ENCODE measurements around the gene CFAP157. TPM values are rescaled to one million over a fixed set of nuclear protein-coding genes. Genes with fewer than 3 reads are reported as not detected.

Gene CFAP157
- total RNA-seq, result not detected in 2 replicates

DNA sequence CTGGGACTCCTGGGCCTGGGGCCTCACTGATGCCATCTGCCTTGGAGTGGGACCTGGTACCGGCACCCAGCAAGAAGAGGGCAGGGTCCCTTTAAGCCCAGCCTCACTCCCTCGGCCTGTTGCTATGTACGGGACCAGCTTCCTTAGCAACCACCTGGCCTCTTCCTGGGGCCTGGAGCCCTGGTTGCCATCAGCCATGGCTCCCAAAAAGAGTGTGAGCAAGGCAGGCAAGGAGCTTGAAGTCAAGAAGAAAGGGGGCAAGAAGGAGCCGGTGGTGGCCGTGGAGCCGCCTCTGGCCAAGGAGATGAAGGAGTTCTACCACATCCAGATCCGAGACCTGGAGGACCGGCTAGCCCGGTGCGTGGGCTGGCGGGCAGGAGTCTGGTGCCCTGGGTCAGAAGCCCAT lies at the start of gene CFAP157:
Gene CFAP157, plus strand, starts transcription at position 153 of the 406 bp plus-strand sequence. Its CDS starts 44 bp downstream, at position 197.

DNA sequence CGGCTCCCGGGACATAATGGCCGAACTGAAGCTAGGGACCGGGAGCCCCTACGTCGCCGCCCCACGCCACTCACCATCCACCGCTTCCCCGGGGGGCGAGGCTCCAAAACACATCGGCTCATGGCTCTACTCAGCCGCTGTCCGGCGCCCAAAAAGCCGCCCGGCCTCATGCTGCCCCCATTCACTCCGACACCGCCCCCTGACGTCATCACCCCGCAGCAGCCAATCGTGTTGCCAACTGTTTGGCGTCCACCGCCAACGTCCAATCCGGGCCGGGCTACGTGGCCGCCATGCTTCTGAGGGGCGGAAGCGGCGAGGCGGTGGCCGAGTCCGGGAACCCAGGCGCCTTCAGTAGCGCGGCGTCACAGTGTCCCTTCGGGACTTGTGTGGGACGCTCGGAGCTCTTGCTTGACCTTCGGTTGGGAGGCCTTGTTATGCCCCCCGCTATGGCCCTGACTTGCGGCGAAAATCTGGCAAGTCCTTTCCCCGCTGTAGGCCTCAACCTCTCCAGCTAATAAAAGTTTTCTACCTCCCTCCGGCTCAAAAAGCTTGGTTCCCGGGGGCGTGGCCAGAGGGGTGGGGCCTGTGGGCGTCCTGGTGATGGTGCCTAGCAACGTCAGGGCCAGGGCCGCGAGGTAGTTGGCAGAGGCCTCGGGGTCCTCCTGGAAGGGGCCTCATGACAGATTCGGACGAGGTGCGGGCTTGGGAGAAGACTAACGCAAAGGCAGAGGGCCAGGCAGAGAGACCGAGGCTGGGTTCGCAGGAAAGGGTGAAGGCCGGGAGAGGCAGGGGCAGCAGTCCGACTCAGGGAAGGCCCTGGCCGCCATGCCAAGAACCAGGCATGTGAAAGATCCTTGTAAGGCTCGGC lies 8.9 kb downstream of the CFAP157 start, which contains the start of the genes PTRH1 and TTC16:
Gene PTRH1, minus strand, starts transcription at position 194 of the 868 bp plus-strand sequence. Its CDS starts 24 bp downstream, at position 170.
Gene TTC16, plus strand, starts transcription at position 610 of the 868 bp plus-strand sequence. Its CDS starts 67 bp downstream, at position 677.

DNA sequence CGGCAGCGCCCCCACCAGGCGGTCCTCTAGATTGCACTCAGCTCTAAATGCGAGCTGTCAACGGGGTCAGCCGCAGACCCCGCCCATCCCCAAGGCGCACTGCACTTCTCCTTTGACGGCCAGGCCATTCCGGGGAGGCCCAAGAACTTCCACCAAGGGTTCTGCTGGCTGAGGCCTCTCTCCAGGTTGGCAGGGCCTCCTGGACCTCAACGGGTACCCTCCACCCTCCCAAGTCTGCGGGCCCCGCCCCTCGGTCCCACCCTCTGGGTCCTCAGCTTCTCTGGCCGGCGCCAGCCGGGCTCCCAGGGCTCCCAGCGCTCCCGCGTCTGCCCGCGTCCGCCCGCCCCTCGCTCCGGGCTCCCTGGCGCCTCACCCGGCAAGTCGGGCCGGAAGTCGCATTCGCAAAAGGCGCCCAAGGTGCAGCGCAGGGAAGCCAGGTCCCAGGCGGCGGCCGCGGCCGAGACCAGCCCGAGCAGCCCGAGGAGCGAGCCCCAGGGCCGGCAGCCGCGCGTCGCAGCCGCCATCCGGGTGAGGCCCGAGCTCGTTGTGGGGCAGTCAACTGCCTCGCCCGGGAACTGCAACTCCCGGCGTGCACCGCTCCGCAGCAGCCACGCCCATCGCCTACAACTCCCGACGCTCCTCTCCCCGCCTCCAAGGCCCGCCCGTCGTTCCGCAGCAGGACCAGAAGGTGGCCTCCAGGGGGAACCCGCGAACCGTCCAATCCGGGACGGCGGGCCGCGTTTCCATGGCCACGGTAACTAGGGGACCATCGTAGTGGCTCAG lies 28.1 kb downstream of the CFAP157 start, which contains the start of gene TOR2A:
Gene TOR2A, minus strand, starts transcription at position 548 of the 783 bp plus-strand sequence. Its CDS starts 24 bp downstream, at position 524.

Other genes starting within 250 kb of the CFAP157 start
- 28.4 and 35.6 TPM in 2 replicates for gene STXBP1, start 94.7 kb upstream of the CFAP157 start, total RNA-seq
- 24.6 and 39.2 TPM in 2 replicates for gene PTRH1, start 8.7 kb downstream of the CFAP157 start, total RNA-seq
- gene TTC16, start 9.1 kb downstream of the CFAP157 start, total RNA-seq, result 0.16 TPM in 1 of 2 replicates, not detected in the other
- gene TOR2A, start 28.3 kb downstream of the CFAP157 start, total RNA-seq, result 9.4 and 12.5 TPM in 2 replicates
- gene SH2D3C, start 71.7 kb downstream of the CFAP157 start, total RNA-seq, result 2.5 and 2.6 TPM in 2 replicates
- 41.8 and 48.0 TPM in 2 replicates for gene CDK9, start 79.0 kb downstream of the CFAP157 start, total RNA-seq
- 24.9 and 29.3 TPM in 2 replicates for gene FPGS, start 95.9 kb downstream of the CFAP157 start, total RNA-seq
- 570 and 620 TPM in 2 replicates for gene ENG, start 147.7 kb downstream of the CFAP157 start, total RNA-seq
- gene AK1, start 170.7 kb downstream of the CFAP157 start, total RNA-seq, result 91.3 and 105 TPM in 2 replicates
- gene ST6GALNAC6, start 192.6 kb downstream of the CFAP157 start, total RNA-seq, result 108 and 138 TPM in 2 replicates
- 66.1 and 73.9 TPM in 2 replicates for gene ST6GALNAC4, start 210.1 kb downstream of the CFAP157 start, total RNA-seq
- gene PIP5KL1, start 223.8 kb downstream of the CFAP157 start, total RNA-seq, result 2.8 and 16.4 TPM in 2 replicates
- 7.8 and 15.6 TPM in 2 replicates for gene DPM2, start 230.9 kb downstream of the CFAP157 start, total RNA-seq

Data from cardiac atrium fibroblast (primary cell).